HG03097 (cell line): Measurements from ENCODE around the gene TUFT1.

Experiments
- ATAC-seq: cut with Tn5 transposase; IDR thresholded peaks from one replicate; pipeline ENCODE4 v1.9.1; 2021; ENCODE audit not compliant: unreplicated experiment, low FRiP score

The TUFT1 gene

DNA sequence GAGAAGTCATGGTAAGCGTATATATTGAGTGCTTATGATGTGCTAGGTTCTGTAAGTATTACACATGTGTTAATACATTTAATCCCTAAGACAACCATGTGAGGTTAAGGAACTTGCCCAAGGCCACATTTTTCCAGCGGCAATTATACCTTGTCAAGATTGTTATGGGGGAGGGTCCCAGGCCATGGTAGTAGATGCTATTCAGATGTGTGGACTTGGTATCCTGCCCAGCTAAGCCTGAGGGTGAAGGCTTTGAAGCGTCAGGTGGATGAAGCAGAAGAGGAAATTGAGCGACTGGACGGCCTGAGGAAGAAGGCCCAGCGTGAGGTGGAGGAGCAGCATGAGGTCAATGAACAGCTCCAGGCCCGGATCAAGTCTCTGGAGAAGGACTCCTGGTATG lies 3.6 kb upstream of the TUFT1 start:
- no peak for ATAC-seq

DNA sequence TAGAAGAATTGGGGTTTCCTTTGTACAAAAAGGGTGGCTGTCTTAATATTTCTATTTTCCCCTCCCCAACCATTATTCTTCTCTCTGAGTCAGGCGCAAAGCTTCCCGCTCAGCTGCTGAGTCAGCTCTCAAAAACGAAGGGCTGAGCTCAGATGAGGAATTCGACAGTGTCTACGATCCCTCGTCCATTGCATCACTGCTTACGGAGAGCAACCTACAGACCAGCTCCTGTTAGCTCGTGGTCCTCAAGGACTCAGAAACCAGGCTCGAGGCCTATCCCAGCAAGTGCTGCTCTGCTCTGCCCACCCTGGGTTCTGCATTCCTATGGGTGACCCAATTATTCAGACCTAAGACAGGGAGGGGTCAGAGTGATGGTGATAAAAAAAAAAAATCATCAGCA lies 3.0 kb upstream of the TUFT1 start:
- ATAC-seq, result no peak

DNA sequence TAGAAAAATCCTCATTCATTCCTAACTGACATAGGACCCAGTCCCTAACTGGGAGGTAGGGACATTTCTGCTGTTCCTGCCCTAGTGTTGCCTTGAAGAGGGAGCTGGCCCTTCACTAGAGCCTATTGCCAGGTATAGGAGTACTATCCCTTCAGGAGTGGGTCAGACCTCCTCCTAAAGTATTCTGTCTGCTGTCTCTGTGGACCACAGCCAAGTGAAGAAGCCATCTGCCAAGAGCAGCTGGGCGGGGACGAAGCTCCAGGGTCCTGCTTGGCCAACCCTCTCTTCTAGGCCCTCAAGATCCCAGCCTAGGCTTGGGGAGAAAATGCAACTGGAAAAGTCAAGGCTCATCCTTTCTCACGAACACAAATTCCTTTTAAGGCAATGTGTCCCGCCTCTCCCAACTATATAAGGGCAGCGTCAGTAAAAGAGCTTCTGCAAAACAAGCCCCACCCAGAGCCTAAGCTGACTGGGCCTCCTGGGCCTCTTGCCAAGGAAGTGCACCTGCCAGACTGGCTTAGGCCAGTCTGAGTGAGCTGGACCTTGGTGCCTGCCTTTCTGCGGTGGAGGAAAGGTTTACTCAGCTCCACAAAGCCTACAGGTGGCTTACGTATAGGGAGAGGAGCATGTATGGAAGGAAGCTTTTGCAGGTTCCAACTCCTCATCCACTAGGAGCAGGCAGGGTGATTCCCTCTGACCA lies 638 bp upstream of the TUFT1 start:
- ATAC-seq, result peak; percentile 18

DNA sequence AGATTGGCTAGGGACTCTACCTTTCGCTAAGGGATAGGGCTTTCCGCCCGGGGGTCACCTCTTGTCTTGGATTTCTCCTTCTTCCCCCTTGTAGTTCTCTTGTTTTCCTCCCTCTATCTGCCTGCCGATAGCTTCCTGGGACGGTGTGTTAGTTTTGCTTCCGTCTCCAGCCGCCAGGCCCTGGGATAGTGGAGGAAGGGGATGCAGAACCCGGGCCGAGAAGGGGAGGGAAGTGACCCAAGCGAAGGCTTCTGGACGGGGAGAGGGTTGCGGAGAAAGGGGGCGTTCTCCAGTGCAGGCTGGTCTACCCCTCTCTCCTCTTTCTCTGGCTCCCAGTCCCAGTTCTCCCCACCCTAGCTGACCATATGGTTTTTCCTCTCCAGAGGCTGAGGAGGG lies 871 bp downstream of the TUFT1 start:
- no peak for ATAC-seq

DNA sequence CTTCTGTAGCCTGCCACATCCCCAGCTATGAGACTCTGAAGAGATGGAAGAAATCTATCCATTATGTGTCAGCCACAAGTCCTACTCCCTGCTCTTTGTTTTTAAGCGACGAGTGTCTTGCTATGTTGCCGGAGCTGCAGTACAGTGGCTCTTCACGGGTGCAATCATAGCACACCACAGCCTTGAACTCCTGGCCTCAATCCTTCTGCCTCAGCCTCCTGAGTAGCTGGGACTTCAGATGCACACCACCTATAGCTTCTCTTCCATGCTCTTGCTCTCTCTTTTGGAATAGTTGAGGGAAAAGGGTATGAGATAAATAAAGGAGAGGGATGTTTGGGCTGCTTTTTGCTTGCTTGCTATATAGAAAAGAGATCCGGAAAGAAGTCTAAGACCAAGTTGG lies 1.6 kb downstream of the TUFT1 start:
- no peak for ATAC-seq

DNA sequence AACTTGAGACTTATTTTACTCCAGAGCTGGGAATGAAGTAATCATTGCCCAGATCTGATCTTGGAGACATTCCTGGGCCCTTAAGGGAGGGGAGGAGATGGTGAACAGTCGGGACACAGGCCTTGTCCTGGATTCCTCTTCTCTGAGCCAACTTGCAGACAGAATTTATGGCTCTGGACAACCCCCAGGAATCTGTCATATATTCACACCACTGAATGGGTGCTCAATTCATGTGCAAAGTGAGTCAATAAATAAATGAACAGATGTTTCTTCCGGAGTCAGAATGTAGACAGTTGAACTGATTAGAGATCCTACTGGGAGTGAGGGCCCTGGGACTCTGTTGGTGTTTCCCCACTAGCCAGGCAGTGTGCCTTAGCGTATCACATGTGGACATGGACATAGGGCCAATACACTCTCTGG lies 2.6 kb downstream of the TUFT1 start:
- no peak for ATAC-seq

DNA sequence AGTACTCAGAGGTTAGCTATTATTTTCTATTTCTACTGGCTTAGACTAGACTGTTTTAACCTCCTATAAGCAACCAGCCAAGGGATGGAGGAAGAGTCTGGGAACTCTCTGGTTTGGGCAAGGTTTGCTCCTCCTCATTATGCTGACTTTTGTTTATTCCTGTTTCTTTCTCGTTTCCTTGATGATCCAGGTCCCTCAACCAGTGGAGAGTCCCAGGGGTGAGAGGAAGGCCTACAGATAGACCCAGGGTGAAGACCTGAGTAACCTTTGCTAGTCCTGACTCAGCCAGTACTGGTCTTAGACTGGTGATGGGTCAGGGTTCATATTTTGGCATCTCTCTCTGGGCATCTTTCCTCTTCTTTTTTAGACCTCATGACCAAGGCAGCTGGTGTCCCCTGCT lies 5.4 kb downstream of the TUFT1 start:
- no peak for ATAC-seq

DNA sequence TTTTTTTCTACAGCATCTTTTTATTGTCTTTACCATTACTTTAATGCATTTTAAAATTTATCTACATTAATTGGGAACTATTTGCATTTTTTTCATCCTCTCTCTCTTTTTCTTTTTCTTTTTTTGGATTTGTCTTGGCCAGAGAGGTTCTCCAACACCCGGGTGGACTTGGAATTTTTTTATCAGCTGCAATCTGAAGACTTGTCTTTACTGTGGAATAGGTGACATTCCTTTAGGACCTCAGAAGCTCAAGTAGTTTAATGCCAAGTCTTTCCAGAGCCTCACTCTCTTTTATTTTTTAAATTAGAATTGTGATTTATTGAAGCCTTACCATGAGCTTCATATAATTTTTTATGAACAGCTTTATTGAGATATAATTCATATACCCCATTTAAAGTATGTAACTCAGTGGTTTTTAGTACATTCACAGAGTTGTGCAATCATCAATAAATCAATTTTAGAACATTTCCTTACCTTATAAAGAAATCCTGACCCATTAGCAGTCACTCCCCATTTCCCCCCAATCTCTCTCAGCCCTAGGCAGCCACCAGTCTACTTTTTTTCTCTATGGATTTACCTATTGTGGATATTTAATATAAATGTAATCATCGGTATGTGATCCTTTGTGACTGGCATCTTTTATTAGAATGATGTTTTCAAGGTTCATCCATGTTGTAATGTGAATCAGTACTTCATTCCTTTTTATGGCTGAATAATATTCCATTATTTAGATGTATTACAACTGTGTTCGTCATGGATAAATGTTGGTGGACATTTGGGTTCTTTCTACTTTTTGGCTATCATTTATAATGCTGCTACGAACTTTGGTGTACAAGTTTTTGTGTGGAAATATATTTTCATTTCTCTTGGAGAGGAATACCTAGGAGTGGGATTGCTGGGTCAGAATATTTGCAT lies 6.2 kb downstream of the TUFT1 start:
- ATAC-seq, result no peak

DNA sequence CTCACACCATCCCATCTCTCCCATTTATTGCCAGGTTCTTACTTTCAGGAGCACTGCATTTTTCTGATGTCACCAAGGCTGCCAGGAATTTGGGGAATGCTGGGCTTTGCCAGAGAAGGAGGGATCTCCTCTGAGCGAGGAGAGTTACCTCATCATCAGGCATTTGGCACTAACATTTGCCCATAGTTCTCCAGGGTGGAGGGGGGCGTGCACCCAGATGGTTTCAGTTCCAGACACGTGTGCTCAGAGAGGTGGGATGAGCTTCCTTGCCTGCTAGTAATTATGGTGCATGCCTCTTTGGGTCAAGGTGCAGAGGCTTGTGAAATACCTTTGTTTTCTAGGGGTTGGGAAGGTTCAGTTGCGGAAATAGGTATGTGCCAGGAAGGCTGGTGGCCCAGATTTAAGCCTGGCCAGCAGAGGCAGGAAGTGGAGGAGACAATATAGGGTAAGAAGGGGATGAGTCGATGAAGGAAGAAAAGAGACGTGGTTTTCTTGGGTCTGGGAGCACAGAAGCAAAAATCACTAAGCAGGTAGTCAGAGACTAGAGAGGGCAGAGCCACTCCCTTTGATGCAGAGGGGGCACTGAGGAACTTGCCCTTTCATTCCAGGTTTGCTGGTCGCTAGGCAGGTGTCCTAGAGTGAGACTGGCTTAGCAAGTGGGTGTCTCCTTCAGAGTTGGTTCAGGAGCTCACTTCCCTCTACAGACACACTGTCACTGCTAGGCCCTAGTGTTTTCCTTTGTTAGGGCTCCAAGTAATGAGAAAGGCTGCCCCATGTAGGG lies 7.2 kb downstream of the TUFT1 start:
- no peak for ATAC-seq

DNA sequence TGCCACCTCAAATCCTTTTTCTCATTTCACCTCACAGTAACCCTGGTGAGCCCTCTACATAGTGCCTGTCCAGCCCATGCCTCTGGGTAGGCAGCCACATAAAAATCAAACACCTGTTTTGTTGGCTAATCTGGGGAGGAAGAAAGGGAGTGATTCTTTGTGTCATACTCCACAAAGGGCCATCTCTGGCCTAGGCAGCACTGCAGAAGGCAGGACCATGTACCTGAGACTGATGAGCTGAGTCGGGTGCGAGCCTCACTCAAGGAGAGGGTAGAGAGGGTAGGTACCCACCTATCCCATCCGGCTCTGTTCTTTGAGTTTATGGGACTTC lies 7.8 kb downstream of the TUFT1 start:
- ATAC-seq, result no peak

DNA sequence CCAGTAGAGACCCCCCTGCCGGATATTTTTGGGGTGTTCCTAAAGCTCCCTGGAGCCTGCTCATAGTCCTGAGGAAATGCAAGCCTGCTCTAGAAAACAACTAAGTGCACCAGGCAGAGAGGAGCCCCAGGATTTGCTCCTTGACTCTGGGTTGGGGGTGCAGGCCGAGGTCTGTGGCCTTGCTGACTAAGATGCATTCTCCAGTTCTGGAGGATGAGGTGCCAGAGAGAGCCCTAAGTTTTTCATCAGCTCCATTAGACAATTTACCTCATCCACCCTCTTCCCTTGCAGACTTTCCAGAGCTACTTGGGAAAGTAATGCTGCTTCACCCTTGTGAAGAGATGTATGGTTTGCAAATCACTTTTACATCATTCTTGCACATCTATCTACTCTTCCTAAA lies 9.1 kb downstream of the TUFT1 start:
- ATAC-seq, result no peak

DNA sequence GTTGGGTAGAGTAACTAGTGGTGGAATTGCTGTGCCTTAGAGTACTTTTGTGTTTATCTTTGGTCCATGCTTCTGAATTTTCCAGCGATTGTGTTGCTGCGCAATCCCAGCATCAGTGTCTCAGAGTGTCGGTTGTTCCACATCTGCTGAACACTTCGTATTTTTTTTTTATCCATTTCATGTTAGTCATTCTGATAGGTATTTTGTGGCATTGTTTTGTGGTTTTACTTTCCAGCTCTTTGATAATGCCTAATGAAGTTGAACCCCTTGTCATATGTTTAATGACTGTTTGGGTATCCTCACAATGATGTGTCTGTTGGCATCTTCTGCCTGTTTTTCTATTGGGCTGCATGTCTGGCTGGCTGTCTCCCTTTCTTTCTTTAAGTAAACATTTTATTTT lies 13.6 kb downstream of the TUFT1 start:
- no peak for ATAC-seq

DNA sequence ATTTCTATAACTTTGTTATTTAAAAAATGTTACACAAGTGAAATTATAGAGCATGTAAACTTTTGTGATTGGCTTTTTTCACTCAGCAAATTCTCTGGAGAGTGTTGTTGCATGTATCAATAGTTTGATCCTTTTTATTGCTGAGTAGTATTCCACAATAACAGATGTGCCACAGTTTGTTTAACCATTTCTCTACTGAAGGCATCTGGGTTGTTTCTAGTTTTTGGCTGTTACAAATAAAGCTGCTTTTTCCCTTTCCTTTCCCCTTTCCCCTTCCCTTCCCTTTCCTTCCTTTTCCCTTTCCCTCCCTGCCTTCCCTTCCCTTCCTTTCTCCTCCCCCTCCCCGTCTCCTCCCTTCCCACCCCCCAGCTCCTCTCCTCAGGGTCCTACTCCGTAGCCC lies 15.9 kb downstream of the TUFT1 start:
- no peak for ATAC-seq

DNA sequence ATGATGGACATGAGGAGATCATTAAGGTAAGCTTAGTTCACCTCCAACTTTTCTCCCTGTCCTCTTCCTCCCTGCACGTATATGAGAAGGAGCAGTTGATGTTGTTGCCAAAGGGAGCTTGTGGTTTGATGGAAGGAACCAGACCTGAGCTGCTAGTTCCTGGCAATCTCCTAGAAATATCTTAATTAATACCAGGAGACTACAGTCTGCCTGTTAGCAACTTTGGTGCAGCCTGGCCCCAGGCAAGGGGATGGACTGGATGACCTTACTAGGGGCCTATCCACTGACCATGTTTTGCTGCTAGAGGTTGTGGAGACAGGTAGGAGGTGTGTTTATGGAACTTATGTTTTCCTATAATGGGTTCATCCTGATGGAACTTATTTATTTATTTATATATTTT lies 22.6 kb downstream of the TUFT1 start:
- ATAC-seq, result no peak

DNA sequence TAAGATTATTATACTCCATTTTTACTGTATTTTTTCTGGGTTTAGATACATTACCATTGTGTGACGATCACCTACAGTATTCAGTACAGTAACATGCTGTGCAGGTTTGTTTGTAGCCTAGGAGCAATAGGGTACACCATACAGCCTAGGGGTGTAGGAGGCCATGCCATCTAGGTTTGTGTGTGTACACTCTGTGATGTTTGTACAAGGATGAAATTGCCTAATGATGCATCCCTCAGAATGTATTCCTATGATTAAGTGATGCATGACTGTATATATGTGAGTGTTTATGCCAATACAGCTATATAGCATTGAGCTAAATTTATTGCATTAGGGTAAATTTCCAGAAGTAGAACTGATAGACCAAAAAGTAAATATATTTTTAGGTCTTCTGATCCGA lies 23.3 kb downstream of the TUFT1 start:
- ATAC-seq, result no peak

DNA sequence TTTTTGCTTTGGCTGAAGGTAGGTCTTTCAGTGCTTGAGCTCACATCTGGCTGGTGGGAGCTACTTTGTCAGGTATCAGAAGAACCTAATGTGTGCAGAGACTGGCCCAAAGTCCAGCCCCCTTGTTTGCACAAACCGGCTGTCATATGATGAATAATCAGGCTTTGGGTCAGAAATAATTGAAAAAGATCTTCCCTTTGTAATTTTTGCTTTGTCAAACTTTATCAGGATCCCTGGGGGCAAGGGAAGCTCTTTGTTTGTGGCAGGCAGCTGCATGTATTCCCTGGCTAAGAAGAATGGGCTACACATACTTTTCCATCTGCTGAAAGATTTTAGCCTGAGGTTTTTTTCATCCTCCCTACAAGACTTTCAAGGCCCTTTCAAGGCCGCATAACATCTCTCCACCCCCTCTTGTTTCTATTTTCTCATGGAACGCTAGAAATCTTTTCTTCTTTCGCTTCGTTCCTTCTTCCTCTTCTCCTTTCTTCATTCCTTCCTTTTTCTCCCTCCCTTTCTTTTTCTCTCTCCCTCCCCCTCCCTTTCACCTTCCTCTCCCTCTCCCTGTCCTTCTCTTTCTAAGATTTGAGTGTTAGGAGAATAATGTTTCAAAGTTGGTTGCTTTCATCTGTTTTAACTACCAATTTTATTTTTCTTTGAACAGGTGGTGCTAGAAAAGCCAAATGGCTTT lies 25.5 kb downstream of the TUFT1 start:
- ATAC-seq, result no peak

DNA sequence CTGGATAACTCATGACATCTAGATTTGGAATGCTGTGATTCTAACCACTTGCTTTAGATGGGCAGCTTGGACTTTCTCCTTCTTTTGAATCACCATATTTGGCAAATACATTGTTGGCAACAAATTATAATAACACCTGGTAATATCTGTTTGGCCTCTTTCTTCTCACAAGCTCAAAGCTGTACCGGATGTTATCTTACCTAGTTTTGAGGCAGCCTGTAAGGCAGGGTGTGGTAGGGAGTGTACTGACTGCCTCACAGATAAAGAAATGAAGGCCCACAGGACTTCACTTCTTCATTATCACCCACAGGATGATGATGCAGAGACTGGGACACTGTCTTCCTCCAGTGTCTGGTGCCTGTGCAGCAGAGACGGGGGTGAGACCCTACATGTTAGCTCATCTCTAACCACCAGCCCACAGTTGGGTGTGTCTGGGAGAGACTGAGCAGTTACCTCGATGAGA lies 28.5 kb downstream of the TUFT1 start:
- no peak for ATAC-seq

DNA sequence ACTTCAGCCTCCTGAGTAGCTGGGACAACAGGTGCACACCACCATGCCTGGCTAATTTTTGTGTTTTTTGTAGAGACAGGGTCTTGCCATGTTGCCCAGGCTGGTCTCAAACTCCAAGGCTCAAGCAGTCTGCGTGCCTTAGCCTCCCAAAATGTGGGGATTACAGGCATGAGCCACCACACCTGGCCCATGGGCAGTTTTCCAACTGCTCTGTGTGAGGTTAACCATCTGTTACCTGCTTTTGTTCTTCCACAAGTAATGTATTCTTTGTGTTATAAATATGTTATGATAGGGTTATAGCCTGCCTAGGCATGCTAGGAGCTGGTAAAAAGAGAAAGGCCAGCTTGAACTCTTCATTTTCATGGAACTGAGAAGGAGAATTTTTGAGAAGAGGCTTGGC lies 30.7 kb downstream of the TUFT1 start:
- ATAC-seq, result no peak

DNA sequence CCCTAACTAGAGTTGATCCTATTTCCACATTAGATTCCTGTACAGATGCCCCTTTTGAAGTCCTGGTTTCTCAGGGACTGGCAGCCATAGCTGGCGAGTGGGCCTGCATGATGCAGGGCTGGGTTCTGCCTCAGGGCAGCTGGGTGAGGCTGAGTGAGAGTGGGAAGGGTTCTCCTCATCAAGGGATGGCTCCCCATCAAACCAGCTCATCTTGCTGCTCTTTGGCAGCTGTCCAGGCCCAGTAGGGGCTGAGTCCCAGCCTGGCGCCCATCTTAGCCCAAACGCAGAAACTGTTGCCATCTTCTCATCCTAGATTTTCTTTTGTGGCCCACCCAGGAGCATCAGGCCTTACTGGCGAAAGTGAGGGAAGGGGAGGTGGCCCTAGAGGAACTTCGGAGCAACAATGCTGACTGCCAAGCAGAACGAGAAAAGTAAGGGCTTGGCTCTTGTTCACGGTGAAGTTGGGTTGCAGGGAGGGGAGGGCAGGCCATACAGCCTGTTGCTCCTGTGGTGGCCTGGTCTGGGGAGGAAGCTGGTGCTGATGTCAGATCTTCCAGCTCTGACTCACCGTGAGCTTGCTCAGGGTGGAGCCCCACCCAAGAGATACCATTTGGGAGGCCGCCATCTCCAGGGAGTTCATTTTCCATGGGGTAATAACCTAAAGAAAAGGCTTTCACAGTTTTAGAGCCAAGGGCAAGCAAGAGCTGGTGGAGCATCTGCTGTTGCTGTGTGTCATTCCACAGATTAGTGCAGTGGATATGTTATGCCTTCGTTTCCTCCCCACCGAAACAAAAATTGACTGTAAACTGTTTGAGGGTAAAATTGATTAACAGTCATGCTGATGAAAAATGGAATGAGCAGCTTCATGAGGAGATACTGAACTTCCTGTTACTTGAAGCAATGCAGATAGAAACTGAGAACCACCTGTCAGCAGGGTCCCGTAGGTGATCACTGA lies 34.7 kb downstream of the TUFT1 start:
- ATAC-seq, result no peak

DNA sequence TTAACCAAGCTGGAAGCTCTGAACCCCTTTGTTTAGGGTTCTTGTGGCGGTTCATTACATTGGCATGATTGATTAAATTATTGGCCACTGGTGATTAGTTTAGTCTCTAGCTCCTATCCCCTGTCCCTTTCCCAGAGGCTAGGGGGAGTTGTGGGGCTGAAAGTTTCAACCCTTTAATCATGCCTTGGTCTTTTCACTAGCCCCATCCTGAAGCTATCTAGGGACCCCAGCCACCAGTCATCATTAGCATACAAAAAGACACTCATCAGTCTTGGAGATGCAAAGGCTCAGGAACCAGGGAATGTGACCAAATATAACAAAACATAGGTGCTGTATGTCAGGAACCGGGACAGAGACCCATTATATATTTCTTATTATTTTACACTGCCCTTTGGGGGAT lies 37.1 kb downstream of the TUFT1 start:
- no peak for ATAC-seq
